Measurements from ENCODE around the gene TAS1R3.

DNA sequence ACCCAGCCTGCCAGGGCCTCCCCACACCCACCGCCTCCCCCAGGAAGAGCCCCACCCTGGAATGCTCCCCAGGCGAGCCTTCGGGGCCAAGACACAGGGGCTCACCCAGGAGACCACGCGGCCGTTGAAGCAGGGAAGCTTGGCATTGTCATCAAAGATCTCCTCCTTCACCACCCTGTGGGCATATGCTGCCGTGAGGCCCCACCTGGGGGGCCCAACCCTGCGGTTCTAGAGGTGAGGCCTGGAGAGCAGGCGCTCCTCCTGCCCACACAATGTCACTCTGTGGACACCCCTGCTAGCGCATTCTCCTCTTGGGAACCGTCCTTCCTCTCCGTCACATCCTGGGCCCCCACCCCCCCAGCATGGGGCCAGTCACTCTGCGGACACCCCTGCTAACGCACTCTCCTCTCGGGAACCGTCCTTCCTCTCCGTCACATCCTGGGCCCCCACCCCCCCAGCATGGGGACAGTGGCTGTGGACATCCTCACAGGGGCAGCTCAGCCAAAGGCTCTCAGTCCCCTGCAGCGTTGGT is 11.6 kb downstream of the TAS1R3 start:
- TF ChIP-seq, protein P1, sequence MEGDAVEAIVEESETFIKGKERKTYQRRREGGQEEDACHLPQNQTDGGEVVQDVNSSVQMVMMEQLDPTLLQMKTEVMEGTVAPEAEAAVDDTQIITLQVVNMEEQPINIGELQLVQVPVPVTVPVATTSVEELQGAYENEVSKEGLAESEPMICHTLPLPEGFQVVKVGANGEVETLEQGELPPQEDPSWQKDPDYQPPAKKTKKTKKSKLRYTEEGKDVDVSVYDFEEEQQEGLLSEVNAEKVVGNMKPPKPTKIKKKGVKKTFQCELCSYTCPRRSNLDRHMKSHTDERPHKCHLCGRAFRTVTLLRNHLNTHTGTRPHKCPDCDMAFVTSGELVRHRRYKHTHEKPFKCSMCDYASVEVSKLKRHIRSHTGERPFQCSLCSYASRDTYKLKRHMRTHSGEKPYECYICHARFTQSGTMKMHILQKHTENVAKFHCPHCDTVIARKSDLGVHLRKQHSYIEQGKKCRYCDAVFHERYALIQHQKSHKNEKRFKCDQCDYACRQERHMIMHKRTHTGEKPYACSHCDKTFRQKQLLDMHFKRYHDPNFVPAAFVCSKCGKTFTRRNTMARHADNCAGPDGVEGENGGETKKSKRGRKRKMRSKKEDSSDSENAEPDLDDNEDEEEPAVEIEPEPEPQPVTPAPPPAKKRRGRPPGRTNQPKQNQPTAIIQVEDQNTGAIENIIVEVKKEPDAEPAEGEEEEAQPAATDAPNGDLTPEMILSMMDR (IDR thresholded peaks at IDR 0.05): no peak
- TF ChIP-seq TCF7L2 (IDR thresholded peaks at IDR 0.05; ENCODE audit: low read depth, low read length): no peak
